ENCODE measurements around the gene PALD1.

DNA sequence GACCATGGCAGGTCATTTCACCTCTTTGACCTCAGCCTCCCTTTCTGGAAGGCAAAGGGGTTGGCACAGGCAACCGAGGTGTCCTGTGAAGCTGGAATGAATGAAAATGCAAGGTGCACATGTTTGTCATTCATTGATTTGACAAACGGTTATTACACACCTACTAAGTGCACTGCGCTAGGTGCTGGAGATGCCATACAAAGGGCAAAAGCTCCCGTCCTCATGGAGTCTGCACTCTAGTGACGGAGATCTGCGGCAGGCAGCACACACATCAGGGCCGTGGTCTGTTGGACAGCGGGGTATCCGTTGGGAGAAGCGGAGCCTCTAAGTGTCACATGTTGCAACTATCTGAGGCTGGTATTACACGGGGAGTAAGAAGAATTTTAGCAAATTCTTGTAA lies 79.7 kb downstream of the PALD1 start:
- TF ChIP-seq POLR2A (IDR thresholded peaks at IDR 0.05; ENCODE audit: low read length) (no peak), GATA1 (IDR thresholded peaks at IDR 0.05; ENCODE audit: low read depth, low read length) (no peak)

All from erythroblast (primary cell).